GM10266 (cell line): Measurements from ENCODE around the gene SLC25A48.
"Not testable (repeated sequence)": the region's sequence is repeated elsewhere in the genome, so short reads cannot be mapped to it uniquely, and the experiment has no call there.

ENCODE experiments used
- DNase-seq: peaks from one replicate; pipeline ENCODE4 v3.0.0; 2012; ENCODE audit errors: extremely low spot score
- CTCF ChIP-seq: IDR thresholded peaks from 2 replicates; pipeline ENCODE4 v1.5.1; 2012; ENCODE audit warnings: mild to moderate bottlenecking, low read depth; ENCODE audit not compliant: control insufficient read depth, insufficient read depth; ENCODE audit errors: missing control alignments

The SLC25A48 gene

GRCh38 chr5:135835766-135836165 is 1.3 kb downstream of the SLC25A48 start:
- DNase-seq: no peak

GRCh38 chr5:135838395-135838794 is 3.9 kb downstream of the SLC25A48 start:
- DNase-seq: not testable (repeated sequence)

More at GRCh38 chr5:135835766-135836165, 1.3 kb downstream of the SLC25A48 start:
- TF ChIP-seq CTCF: no peak

- TF ChIP-seq CTCF: no peak
- no peak for DNase-seq
These were observed 5.1 kb downstream of the SLC25A48 start for GRCh38 chr5:135839566-135839965.

- no peak for TF ChIP-seq CTCF
- DNase-seq: no peak
These were observed 6.5 kb downstream of the SLC25A48 start for GRCh38 chr5:135840959-135841358.

DNA sequence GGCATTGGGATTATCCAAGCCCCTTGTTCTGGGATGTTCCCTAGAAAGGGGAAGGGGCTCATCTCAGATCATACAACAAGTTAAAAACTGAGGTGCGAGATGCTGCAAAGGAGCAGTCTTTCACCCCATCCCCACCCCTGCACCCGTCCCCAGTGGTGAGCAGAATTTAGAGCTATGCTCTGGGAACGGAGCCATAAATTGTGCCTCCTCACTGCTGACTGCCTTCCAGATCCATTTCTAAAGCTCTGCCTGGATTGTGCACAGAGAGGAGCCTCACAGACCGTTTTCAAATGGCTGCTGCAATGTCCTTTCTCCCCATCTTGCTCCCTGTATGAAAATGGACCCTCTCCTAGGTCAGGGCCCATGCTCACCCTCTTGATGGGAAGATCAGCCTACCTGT is 8.3 kb downstream of the SLC25A48 start:
- TF ChIP-seq CTCF: no peak
- DNase-seq: no peak

DNA sequence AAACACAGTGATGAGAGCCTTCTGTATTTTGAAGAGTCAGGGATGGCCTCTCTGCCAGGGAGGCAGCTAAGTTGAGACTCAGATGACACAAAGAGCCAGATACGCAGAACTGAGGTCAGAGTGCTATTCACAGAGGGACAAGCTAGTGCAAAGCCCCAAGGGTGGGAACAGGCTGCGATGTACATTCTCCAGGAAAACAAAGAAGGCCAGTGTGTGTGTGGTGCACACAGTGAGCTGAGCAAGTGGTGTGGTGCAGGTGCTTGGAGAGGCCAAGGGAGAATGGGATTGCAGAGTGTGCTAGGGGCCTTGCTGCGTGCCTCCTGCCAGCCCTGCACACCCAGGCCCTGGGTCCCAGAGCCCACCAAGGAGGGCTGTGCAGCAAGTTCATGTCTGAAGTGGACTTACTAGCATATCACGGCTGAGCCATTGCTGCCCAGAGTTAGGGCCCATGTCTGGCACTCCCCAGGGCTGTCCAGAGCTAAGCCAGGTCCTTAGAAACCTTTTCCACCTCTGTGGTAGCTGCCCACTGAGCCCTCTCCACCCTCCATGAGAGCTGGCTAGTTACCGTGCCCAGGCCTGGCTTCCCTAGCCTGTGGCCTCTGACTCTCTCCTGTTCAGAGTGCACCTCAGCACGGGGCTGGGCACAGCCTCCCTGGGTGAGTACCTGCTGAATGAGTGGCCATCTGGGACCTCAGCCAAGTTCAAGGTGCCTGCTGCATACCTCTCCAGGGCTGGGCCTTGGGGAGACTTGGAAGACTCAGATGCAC is 9.3 kb downstream of the SLC25A48 start:
- DNase-seq: no peak
- TF ChIP-seq CTCF: no peak

GRCh38 chr5:135846311-135846710 is 11.8 kb downstream of the SLC25A48 start:
- DNase-seq: no peak
- TF ChIP-seq CTCF: no peak

- DNase-seq: no peak
- TF ChIP-seq CTCF: no peak
These were observed 13.5 kb downstream of the SLC25A48 start for GRCh38 chr5:135847976-135848375.
